ENCODE results near the gene SLC8A2.

Gene SLC8A2

DNA sequence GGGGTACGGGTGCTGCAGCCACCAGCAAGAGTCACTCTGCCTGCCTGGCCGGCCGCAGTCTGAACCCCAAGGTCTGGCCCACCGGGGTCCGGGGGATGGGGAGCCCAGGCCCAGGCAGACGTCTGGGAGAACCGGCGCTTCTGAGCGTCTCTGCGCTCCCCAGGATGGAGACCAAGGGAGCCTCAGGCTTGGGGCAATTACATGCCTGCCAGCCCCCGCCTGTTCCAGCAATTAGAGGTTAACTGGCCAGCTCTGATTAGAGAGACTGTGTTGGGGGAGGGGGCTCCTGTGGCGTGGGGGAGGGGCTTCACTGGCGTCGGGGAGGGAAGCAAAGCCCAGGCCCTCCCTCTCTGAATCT is 64.3 kb downstream of the SLC8A2 start:
- no peak overlapping the region for H3K4me3 ChIP-seq (ENCODE audit: low read depth, low read length)
- TF ChIP-seq, protein P1, sequence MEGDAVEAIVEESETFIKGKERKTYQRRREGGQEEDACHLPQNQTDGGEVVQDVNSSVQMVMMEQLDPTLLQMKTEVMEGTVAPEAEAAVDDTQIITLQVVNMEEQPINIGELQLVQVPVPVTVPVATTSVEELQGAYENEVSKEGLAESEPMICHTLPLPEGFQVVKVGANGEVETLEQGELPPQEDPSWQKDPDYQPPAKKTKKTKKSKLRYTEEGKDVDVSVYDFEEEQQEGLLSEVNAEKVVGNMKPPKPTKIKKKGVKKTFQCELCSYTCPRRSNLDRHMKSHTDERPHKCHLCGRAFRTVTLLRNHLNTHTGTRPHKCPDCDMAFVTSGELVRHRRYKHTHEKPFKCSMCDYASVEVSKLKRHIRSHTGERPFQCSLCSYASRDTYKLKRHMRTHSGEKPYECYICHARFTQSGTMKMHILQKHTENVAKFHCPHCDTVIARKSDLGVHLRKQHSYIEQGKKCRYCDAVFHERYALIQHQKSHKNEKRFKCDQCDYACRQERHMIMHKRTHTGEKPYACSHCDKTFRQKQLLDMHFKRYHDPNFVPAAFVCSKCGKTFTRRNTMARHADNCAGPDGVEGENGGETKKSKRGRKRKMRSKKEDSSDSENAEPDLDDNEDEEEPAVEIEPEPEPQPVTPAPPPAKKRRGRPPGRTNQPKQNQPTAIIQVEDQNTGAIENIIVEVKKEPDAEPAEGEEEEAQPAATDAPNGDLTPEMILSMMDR (IDR thresholded peaks at IDR 0.05; ENCODE audit: borderline replicate concordance, insufficient read depth, low read depth, low read length): no peak

GRCh38 chr19:47406711-47407416 is 64.8 kb downstream of the SLC8A2 start:
- TF ChIP-seq, protein P1 (IDR thresholded peaks at IDR 0.05; ENCODE audit: borderline replicate concordance, insufficient read depth, low read depth, low read length): no peak
- no peak overlapping the region for H3K4me3 ChIP-seq (ENCODE audit: low read depth, low read length)

DNA sequence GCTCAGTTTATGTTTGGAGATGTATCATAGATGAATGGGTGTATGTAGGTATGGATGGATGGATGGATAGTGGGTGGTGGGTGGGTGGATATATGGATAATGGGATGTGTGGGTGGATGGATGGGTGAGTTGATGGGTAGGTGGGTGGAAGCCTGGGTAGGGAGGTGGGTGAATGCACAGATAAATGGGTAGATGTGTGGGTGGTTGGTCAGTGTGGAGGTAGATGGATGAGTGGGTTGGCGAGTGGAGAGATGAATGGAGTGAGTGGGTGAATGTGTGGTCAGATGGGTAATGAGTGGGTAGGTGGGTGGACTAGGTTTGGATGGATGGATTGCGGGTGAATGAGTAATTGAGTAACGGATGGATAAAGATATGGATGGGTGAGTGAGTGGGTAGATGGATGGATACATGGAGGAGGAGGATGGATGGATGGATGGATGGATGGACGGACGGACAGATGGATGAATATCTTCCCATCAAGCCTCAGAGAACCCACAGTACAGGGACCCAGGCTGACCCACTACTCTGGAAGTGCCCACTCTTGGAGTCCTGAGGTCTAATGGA is 65.8 kb downstream of the SLC8A2 start:
- TF ChIP-seq, protein P1 (IDR thresholded peaks at IDR 0.05; ENCODE audit: borderline replicate concordance, insufficient read depth, low read depth, low read length): no peak
- H3K4me3 ChIP-seq (ENCODE audit: low read depth, low read length): no peak overlapping the region

DNA sequence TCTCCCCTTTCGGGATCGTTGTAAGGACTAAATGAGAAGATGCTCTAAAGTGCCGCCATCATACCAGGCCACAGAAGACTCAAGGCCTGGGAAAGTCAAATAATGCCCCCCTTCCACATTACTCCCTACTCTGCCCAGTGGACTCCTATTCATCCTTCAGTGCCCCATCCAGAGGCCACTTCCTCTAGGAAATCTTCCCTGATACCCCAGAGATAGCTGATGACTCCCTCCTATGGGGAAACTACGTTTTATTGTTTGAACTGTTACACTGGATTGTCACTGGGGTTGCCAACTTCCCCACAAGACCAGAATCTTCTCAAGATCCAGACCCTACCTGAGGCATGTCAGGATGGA is 66.5 kb downstream of the SLC8A2 start:
- TF ChIP-seq, protein P1 (IDR thresholded peaks at IDR 0.05; ENCODE audit: borderline replicate concordance, insufficient read depth, low read depth, low read length): no peak
- H3K4me3 ChIP-seq (ENCODE audit: low read depth, low read length): no peak overlapping the region

DNA sequence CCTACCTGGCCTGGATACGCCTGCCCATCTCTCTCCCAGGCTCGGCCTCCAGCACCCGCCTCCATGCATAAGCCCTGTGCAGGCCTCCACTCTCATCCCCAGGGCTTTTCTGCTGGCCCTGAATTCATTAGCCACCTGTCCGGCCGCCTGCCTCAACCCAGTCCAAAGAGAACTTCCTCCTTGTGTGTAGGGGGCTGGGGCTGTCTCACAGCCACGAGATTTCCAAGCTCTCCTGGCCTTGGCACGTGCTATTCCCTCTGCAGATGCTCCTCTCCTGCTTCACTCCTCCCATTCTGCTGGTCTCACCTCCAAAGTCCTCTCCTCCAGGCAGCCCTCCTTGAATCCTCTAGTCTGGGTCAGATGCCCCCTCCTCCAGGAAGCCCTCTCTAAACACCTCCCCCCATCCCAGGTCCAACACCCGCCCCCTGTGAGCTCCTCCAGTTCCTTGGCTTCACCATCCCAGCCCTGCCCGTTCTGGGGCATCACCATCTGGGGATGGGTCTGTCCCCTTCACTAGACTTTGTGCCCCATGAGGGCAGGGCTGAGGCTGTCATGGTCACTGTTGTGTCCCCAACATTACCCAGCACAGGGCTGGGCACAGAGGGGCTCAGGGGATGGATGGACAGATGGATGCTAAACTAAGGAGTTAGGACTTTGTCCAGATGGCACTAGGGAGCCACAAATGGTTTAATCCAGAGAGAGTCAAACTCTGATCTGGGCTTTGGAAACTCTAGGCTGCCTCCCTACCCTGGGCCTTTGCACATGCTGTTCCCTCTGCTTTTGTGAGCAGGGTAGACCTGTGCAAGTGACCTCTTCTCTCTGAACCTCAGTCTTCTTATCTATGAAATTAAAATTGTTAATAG is 67.1 kb downstream of the SLC8A2 start:
- TF ChIP-seq, protein P1 (IDR thresholded peaks at IDR 0.05; ENCODE audit: borderline replicate concordance, insufficient read depth, low read depth, low read length): no peak
- H3K4me3 ChIP-seq (ENCODE audit: low read depth, low read length): no peak overlapping the region

DNA sequence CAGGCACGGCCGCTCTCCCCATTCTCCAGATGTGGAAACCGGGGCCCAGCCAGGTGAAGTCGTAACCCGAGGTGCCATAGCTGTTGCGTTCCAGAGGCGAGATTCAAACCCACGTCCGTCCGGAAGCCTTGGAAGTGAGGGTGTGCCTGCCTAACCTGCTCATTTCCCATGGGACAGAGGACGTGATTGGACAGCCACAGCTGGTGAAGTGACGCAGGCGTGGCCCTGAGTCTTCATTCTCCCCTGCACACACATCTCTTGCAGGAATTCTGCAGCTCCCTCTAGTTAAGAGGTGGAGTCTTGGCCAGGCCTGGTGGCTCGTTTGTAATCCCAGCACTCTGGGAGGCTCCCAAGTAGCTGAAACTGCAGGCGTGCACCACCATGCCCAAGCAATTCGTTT is 69.2 kb downstream of the SLC8A2 start:
- TF ChIP-seq, protein P1 (IDR thresholded peaks at IDR 0.05; ENCODE audit: borderline replicate concordance, insufficient read depth, low read depth, low read length): no peak
- H3K4me3 ChIP-seq (ENCODE audit: low read depth, low read length): no peak overlapping the region

Data from GM12875 (cell line).